Breast epithelium (tissue), 4 donors: ENCODE measurements around the gene DDX24. TPM values are rescaled to one million over a fixed set of nuclear protein-coding genes. Genes with fewer than 3 reads are reported as not detected.

Source experiments
- DNase-seq, 2 donors: peaks; one replicate each; pipeline ENCODE4 v3.0.0-alpha.2; 2019; ENCODE audit warnings: low spot score in 2 of 2
- H3K27ac ChIP-seq, 2 donors: fragments of 200-600 bp; sonication (generic) in 1 of 2; one replicate each; pipeline ENCODE4 v1.5.1; 2016 to 2019; ENCODE audit warnings: mild to moderate bottlenecking in 1 of 2
- H3K27me3 ChIP-seq, 2 donors: fragments of 200-600 bp; sonication (generic) in 1 of 2; one replicate each; pipeline versions ENCODE4 v1.5.1 to v1.6.0; 2017 to 2019; ENCODE audit warnings: control low read depth in 1 of 2, mild to moderate bottlenecking in 1 of 2
- H3K36me3 ChIP-seq: fragments of 200-600 bp; one replicate; pipeline ENCODE4 v1.5.1; 2019
- H3K4me1 ChIP-seq, 2 donors: fragments of 200-600 bp; sonication (generic); one replicate each; pipeline ENCODE4 v1.5.1; 2016 to 2019; ENCODE audit warnings: control low read depth in 1 of 2
- H3K4me3 ChIP-seq, 3 donors: fragments of 200-600 bp; sonication (generic); 1 replicate in 2 of 3; 2 replicates in 1 of 3; pipeline ENCODE4 v1.5.1; 2016 to 2019; ENCODE audit warnings: mild to moderate bottlenecking in 3 of 3, moderate library complexity in 2 of 3
- H3K9me3 ChIP-seq, 2 donors: fragments of 200-600 bp; sonication (generic) in 1 of 2; one replicate each; pipeline ENCODE4 v1.5.1; 2016 to 2019; ENCODE audit warnings: control low read depth in 1 of 2
- CTCF ChIP-seq, 3 donors: fragments of 450-650 bp; IDR thresholded peaks; one replicate each; pipeline ENCODE4 v1.5.1; 2016 to 2017; ENCODE audit warnings: antibody characterized with exemption in 3 of 3, mild to moderate bottlenecking in 3 of 3, moderate library complexity in 3 of 3
- POLR2A ChIP-seq: fragments of 450-650 bp; IDR thresholded peaks from one replicate; pipeline ENCODE4 v1.6.1; 2016; ENCODE audit warnings: antibody characterized with exemption, mild to moderate bottlenecking, moderate library complexity
- POLR2AphosphoS5 ChIP-seq, 3 donors: sonication (generic); formaldehyde crosslinking; IDR thresholded peaks; one replicate each; pipeline ENCODE4 v1.6.1; 2017; ENCODE audit warnings: antibody characterized with exemption in 3 of 3
- intact Hi-C: fragments of 100-400 bp; cut with DNase I; formaldehyde crosslinking; loops from one replicate; pipeline ENCODE4 v1.15.1; 2023; ENCODE audit warnings: low total_unique reads
- total RNA-seq, 3 donors: library from RNA; depleted of rRNA; stranded (reverse); fragments of >200 nt; gene quantifications; one replicate each; pipeline ENCODE4 v1.1.0, GENCODE V29; 2016

Gene DDX24
- total RNA-seq, 3 donors from 2014 or later, result 156 to 201 (median 172) TPM

- Histone ChIP-seq H3K4me3 (no peak overlapping the region), H3K4me1 (no peaks in the 10 kb centered on the region), H3K36me3 (no peaks in the 10 kb centered on the region), H3K9me3 (peaks cover 8 to 17% of the 10 kb centered on the region in 2 donors), H3K27me3 (no peaks in the 10 kb centered on the region), H3K27ac (no peak overlapping the region)
- intact Hi-C loops, result loop anchor here (10.0 kb wide), 1 partner anchor 89 kb away; no protein-coding TSS in a partner anchor
- TF ChIP-seq POLR2AphosphoS5 (IDR thresholded peaks at IDR 0.05), result no peak
- TF ChIP-seq CTCF (IDR thresholded peaks at IDR 0.05), result no peak
- TF ChIP-seq POLR2A, result no peak
- DNase-seq, result no peak
These were observed 42.9 kb upstream of the DDX24 start for GRCh38 chr14:94123868-94124267.

- TF ChIP-seq POLR2A (no peak), CTCF (IDR thresholded peaks at IDR 0.05) (no peak), POLR2AphosphoS5 (IDR thresholded peaks at IDR 0.05) (no peak)
- Histone ChIP-seq H3K36me3 (no peaks in the 10 kb centered on the region), H3K27me3 (no peaks in the 10 kb centered on the region), H3K9me3 (peaks cover 8 to 17% of the 10 kb centered on the region in 2 donors), H3K4me3 (no peak overlapping the region), H3K4me1 (no peaks in the 10 kb centered on the region), H3K27ac (no peak overlapping the region)
- DNase-seq, result no peak
- intact Hi-C loops, result loop anchor here (10.0 kb wide), 1 partner anchor 88 kb away; no protein-coding TSS in a partner anchor
These were observed 42.3 kb upstream of the DDX24 start for GRCh38 chr14:94123296-94123695.

GRCh38 chr14:94122438-94122837 lies 41.4 kb upstream of the DDX24 start:
- Histone ChIP-seq H3K27me3 (no peaks in the 10 kb centered on the region), H3K36me3 (no peaks in the 10 kb centered on the region), H3K4me3 (no peak overlapping the region), H3K9me3 (peaks cover 8 to 17% of the 10 kb centered on the region in 2 donors), H3K4me1 (no peaks in the 10 kb centered on the region), H3K27ac (no peak overlapping the region)
- TF ChIP-seq POLR2A (no peak), CTCF (IDR thresholded peaks at IDR 0.05) (no peak), POLR2AphosphoS5 (IDR thresholded peaks at IDR 0.05) (no peak)
- DNase-seq, result no peak
- intact Hi-C loops, result loop anchor here (10.0 kb wide), 1 partner anchor 88 kb away; no protein-coding TSS in a partner anchor

- no peak for DNase-seq
- Histone ChIP-seq H3K27ac (no peak overlapping the region), H3K27me3 (no peaks in the 10 kb centered on the region), H3K4me1 (no peaks in the 10 kb centered on the region), H3K36me3 (no peaks in the 10 kb centered on the region), H3K9me3 (peaks cover 8 to 17% of the 10 kb centered on the region in 2 donors), H3K4me3 (no peak overlapping the region)
- intact Hi-C loops, result loop anchor here (10.0 kb wide), 1 partner anchor 87 kb away; no protein-coding TSS in a partner anchor
- TF ChIP-seq POLR2A (no peak), POLR2AphosphoS5 (IDR thresholded peaks at IDR 0.05) (no peak), CTCF (IDR thresholded peaks at IDR 0.05) (no peak)
These were observed 40.5 kb upstream of the DDX24 start for GRCh38 chr14:94121485-94121884.

GRCh38 chr14:94120667-94121340 lies 39.8 kb upstream of the DDX24 start:
- Histone ChIP-seq H3K27me3 (no peaks in the 10 kb centered on the region), H3K4me1 (no peaks in the 10 kb centered on the region), H3K4me3 (no peak overlapping the region), H3K27ac (no peak overlapping the region), H3K36me3 (no peaks in the 10 kb centered on the region), H3K9me3 (peaks cover 8 to 17% of the 10 kb centered on the region in 2 donors)
- DNase-seq, result no peak
- intact Hi-C loops, result loop anchor here (10.0 kb wide), 1 partner anchor 86 kb away; no protein-coding TSS in a partner anchor
- TF ChIP-seq POLR2AphosphoS5 (IDR thresholded peaks at IDR 0.05) (no peak), POLR2A (no peak), CTCF (IDR thresholded peaks at IDR 0.05) (no peak)
